NCI-H69 (cell line): Measurements from ENCODE around the gene RPSA.
"Not testable (repeated sequence)": the region's sequence is repeated elsewhere in the genome, so short reads cannot be mapped to it uniquely, and the experiment has no call there.

Source experiments
- DNase-seq: peaks from one replicate; lab custom pipeline; 2025; lab: John Stamatoyannopoulos, UW

RPSA gene

GRCh38 chr3:39456159-39456558, 49.6 kb downstream of the RPSA start:
- DNase-seq: no peak

- DNase-seq: no peak
Measured at GRCh38 chr3:39457361-39457760, 50.8 kb downstream of the RPSA start.

GRCh38 chr3:39458579-39458978, 52.1 kb downstream of the RPSA start:
- not testable (repeated sequence) for DNase-seq

- DNase-seq: no peak
Measured at GRCh38 chr3:39460677-39461076, 54.2 kb downstream of the RPSA start.
